AG04449 (cell line): ENCODE data around the gene OAS2.

Experiments
- CTCF ChIA-PET: fragments of 350-600 bp; formaldehyde crosslinking; extraction: SDS; loops from one replicate; lab custom pipeline; 2021; ENCODE audit warnings: antibody characterized with exemption; lab: Yijun Ruan, JAX
- POLR2A ChIA-PET: fragments of 400-600, 350-600 bp; formaldehyde crosslinking; extraction: SDS; loops from one replicate; lab custom pipeline; 2020; ENCODE audit warnings: antibody characterized with exemption, inconsistent platforms; lab: Yijun Ruan, JAX
- DNase-seq: peaks from one replicate; pipeline ENCODE4 v3.0.0-alpha.2; 2010; ENCODE audit warnings: low read depth, low spot score
- H3K4me3 ChIP-seq: 2 replicates; pipeline ENCODE4 v1.5.1; 2011; ENCODE audit warnings: low read depth, mild to moderate bottlenecking, control low read depth, low read length
- TF ChIP-seq, protein P1 (sequence below): IDR thresholded peaks from one replicate; pipeline ENCODE4 v1.5.1; 2011; ENCODE audit warnings: mild to moderate bottlenecking, moderate library complexity, low read length, control low read depth, inconsistent platforms; ENCODE audit not compliant: insufficient read depth; ENCODE audit errors: missing control alignments

OAS2 gene

GRCh38 chr12:113002676-113003075 is 24.4 kb downstream of the OAS2 start:
- no peak overlapping the region for H3K4me3 ChIP-seq
- TF ChIP-seq, protein P1, sequence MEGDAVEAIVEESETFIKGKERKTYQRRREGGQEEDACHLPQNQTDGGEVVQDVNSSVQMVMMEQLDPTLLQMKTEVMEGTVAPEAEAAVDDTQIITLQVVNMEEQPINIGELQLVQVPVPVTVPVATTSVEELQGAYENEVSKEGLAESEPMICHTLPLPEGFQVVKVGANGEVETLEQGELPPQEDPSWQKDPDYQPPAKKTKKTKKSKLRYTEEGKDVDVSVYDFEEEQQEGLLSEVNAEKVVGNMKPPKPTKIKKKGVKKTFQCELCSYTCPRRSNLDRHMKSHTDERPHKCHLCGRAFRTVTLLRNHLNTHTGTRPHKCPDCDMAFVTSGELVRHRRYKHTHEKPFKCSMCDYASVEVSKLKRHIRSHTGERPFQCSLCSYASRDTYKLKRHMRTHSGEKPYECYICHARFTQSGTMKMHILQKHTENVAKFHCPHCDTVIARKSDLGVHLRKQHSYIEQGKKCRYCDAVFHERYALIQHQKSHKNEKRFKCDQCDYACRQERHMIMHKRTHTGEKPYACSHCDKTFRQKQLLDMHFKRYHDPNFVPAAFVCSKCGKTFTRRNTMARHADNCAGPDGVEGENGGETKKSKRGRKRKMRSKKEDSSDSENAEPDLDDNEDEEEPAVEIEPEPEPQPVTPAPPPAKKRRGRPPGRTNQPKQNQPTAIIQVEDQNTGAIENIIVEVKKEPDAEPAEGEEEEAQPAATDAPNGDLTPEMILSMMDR, result no peak
- DNase-seq, result no peak
- CTCF ChIA-PET, result interaction anchor here (1.1 kb wide), 1 partner anchor 10 kb away, joined by 3 read pairs; no protein-coding TSS in a partner anchor
- POLR2A ChIA-PET, result no interaction called here

- ChIA-PET POLR2A (no interaction called here), CTCF (interaction anchor here (1.1 to 1.6 kb wide), 3 partner anchors 11 to 29 kb away, joined by 3 to 6 read pairs (median 4); no protein-coding TSS in a partner anchor)
- no peak overlapping the region for H3K4me3 ChIP-seq
- no peak for DNase-seq
- TF ChIP-seq, protein P1, result no peak
These were observed 25.3 kb downstream of the OAS2 start for GRCh38 chr12:113003636-113004035.

DNA sequence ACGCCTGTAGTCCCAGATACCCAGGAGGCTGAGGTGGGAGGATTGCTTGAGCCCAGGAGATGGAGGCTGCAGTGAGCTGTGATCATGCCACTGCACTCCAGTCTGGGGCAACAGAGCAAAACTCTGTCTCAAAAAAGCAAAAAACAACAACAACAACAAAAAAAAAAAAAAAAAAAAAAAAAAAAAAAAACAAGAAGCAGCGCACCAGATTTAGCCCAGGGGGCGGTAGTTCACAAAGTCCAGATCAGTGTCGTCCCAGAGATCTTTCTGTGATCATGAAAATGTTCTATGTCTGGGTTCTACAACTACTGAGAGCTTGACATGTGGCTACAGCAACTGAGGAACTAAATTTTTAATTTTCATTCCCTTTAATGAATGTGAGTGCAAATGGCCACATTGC is 27.4 kb downstream of the OAS2 start:
- ChIA-PET CTCF (interaction anchor here (1.1 to 1.6 kb wide), 2 partner anchors 13 to 27 kb away, joined by 4 read pairs; no protein-coding TSS in a partner anchor), POLR2A (no interaction called here)
- DNase-seq, result no peak
- H3K4me3 ChIP-seq, result no peak overlapping the region
- TF ChIP-seq, protein P1, result no peak

DNA sequence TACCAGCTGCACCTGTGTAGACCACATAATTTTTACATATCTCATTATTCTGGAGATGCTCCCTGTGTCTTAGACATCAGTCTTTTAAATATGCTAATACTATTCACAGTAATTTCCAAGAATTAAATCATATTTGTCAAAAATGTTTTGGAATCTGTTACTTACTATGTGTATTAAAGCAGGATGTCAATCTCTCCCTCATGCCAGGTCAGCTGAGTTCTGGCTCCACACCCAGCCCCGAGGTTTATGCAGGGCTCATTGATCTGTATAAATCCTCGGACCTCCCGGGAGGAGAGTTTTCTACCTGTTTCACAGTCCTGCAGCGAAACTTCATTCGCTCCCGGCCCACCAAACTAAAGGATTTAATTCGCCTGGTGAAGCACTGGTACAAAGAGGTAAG is 27.9 kb downstream of the OAS2 start:
- CTCF ChIA-PET, result interaction anchor here (1.1 to 1.6 kb wide), 2 partner anchors 14 to 26 kb away, joined by 4 read pairs; no protein-coding TSS in a partner anchor
- TF ChIP-seq, protein P1, result no peak
- POLR2A ChIA-PET, result no interaction called here
- H3K4me3 ChIP-seq, result no peak overlapping the region
- DNase-seq, result no peak

DNA sequence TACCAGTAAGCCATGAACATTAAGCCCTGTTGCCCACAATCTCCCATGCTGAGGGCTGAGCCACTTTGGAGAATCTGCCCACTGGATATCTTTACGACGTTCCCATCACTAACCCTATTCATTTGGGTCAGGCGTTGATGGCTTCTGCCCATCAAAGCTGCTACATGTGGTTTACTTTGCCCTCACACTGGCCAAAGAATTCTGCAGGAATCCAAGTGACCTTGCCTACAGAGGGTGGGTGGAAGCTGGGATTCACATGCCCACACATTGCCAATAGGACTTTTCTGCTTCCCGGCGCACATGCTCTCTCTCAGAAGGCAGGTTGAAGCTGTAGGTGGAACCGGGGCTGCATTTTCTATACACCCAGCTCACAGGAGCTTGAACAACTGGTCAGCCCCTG is 28.3 kb downstream of the OAS2 start:
- POLR2A ChIA-PET, result interaction anchor here (0.6 kb wide), 1 partner anchor 178 kb away, joined by 5 read pairs; the partner anchor contains the start of gene DDX54
- H3K4me3 ChIP-seq, result no peak overlapping the region
- CTCF ChIA-PET, result interaction anchor here (1.1 to 2.3 kb wide), 4 partner anchors 8 to 26 kb away, joined by 4 to 19 read pairs (median 4); no protein-coding TSS in a partner anchor
- TF ChIP-seq, protein P1, result no peak
- DNase-seq, result no peak

GRCh38 chr12:113007166-113007565 is 28.8 kb downstream of the OAS2 start:
- POLR2A ChIA-PET, result interaction anchor here (0.6 kb wide), 1 partner anchor 178 kb away, joined by 5 read pairs; the partner anchor contains the start of gene DDX54
- TF ChIP-seq, protein P1, result no peak
- DNase-seq, result no peak
- H3K4me3 ChIP-seq, result no peak overlapping the region
- CTCF ChIA-PET, result interaction anchor here (0.8 to 2.3 kb wide), 4 partner anchors 9 to 25 kb away, joined by 3 to 19 read pairs (median 4); no protein-coding TSS in a partner anchor
